Esophagus mucosa (tissue), 1 donor: ENCODE measurements around the gene RIMS3. TPM values are rescaled to one million over a fixed set of nuclear protein-coding genes. Genes with fewer than 3 reads are reported as not detected.
"Not testable (repeated sequence)": the region's sequence is repeated elsewhere in the genome, so short reads cannot be mapped to it uniquely, and the experiment has no call there.

Source experiments
- ATAC-seq: fragments of 200-7000 bp; cut with Tn5 transposase; one replicate; pipeline ENCODE4 v1.9.1; 2020
- total RNA-seq: library from RNA; stranded (reverse); gene quantifications from one replicate; pipeline ENCODE4 v1.2.4, GENCODE V29; 2023
- donor health status: DM: yes; HTN: yes; CAD: no.

The RIMS3 gene
- total RNA-seq, 1 donor from 2014 or later = 2.2 TPM

GRCh38 chr1:40629546-40629945, 35.9 kb downstream of the RIMS3 start:
- ATAC-seq = not testable (repeated sequence)

GRCh38 chr1:40628903-40629292, 36.6 kb downstream of the RIMS3 start:
- ATAC-seq = peak; percentile 7

- ATAC-seq = peak; percentile 43
Measured at GRCh38 chr1:40627987-40628902, 37.2 kb downstream of the RIMS3 start.

- no peak for ATAC-seq
Measured at GRCh38 chr1:40626383-40626770, 39.1 kb downstream of the RIMS3 start.

GRCh38 chr1:40625476-40626382, 39.8 kb downstream of the RIMS3 start:
- peak; percentile 64 for ATAC-seq

GRCh38 chr1:40625076-40625475, 40.4 kb downstream of the RIMS3 start:
- ATAC-seq = peak; percentile 53

GRCh38 chr1:40622936-40623629, 42.4 kb downstream of the RIMS3 start:
- ATAC-seq = peak; percentile 48

GRCh38 chr1:40621821-40622450, 43.5 kb downstream of the RIMS3 start:
- ATAC-seq = no peak

- no peak for ATAC-seq
Measured at GRCh38 chr1:40620586-40621210, 44.8 kb downstream of the RIMS3 start.

GRCh38 chr1:40620150-40620549, 45.3 kb downstream of the RIMS3 start:
- no peak for ATAC-seq

GRCh38 chr1:40618108-40618507, 47.4 kb downstream of the RIMS3 start:
- ATAC-seq = no peak

- ATAC-seq = peak; percentile 86
Measured at GRCh38 chr1:40612345-40612831, 53.1 kb downstream of the RIMS3 start.

GRCh38 chr1:40610156-40610555, 55.3 kb downstream of the RIMS3 start:
- no peak for ATAC-seq

GRCh38 chr1:40607921-40608320, 57.6 kb downstream of the RIMS3 start:
- ATAC-seq = peak; percentile 32

- ATAC-seq = no peak
Measured at GRCh38 chr1:40606978-40607377, 58.5 kb downstream of the RIMS3 start.

- no peak for ATAC-seq
Measured at GRCh38 chr1:40606194-40606593, 59.3 kb downstream of the RIMS3 start.

GRCh38 chr1:40599926-40600325, 65.6 kb downstream of the RIMS3 start:
- ATAC-seq = no peak

GRCh38 chr1:40595623-40596022, 69.9 kb downstream of the RIMS3 start:
- ATAC-seq = no peak

- ATAC-seq = no peak
Measured at GRCh38 chr1:40594187-40594531, 71.3 kb downstream of the RIMS3 start.

- no peak for ATAC-seq
Measured at GRCh38 chr1:40593449-40594186, 71.9 kb downstream of the RIMS3 start.
